OCI-LY1 (cell line): ENCODE measurements around the gene NOMO2.
"Not testable (repeated sequence)": the region's sequence is repeated elsewhere in the genome, so short reads cannot be mapped to it uniquely, and the experiment has no call there.

Experiments used
- EZH2 ChIP-seq: fragments of 200-600 bp; sonication (generic), shearing (Covaris generic); IDR thresholded peaks from 2 replicates; pipeline ENCODE4 v1.8.0; 2017; ENCODE audit warnings: borderline replicate concordance, mixed run types, mild to moderate bottlenecking, antibody characterized with exemption, low read length, moderate library complexity, mixed read lengths
- TF ChIP-seq, protein P1 (sequence below): fragments of 200-600 bp; sonication (generic), shearing (Covaris generic); IDR thresholded peaks from 2 replicates; pipeline ENCODE4 v1.5.1; 2017; ENCODE audit warnings: mild to moderate bottlenecking, antibody characterized with exemption, low read length, moderate library complexity, mixed read lengths

DNA sequence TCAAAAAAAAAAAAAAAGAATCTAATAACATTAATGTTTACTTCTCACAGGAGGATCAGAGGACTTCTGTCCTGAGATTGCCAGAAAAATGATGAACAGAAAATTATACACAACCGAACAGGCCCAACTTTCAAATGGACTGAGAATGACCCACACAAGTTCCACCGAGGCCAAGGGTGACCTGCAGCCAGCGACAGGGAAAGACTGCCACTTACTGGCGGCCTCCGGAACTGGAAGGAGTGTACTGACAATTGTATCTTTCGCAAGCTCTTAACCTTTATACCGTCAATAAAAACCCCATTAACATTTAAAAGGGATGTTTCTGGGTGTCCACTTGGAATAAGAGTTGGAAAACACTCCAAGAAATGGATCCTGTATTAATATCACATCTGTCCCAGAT, 146.1 kb downstream of the NOMO2 start:
- TF ChIP-seq, protein P1, sequence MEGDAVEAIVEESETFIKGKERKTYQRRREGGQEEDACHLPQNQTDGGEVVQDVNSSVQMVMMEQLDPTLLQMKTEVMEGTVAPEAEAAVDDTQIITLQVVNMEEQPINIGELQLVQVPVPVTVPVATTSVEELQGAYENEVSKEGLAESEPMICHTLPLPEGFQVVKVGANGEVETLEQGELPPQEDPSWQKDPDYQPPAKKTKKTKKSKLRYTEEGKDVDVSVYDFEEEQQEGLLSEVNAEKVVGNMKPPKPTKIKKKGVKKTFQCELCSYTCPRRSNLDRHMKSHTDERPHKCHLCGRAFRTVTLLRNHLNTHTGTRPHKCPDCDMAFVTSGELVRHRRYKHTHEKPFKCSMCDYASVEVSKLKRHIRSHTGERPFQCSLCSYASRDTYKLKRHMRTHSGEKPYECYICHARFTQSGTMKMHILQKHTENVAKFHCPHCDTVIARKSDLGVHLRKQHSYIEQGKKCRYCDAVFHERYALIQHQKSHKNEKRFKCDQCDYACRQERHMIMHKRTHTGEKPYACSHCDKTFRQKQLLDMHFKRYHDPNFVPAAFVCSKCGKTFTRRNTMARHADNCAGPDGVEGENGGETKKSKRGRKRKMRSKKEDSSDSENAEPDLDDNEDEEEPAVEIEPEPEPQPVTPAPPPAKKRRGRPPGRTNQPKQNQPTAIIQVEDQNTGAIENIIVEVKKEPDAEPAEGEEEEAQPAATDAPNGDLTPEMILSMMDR, result not testable (repeated sequence)
- TF ChIP-seq EZH2, result not testable (repeated sequence)
